HG03039 (cell line): ENCODE data around the gene DPH5.

Source experiments
- ATAC-seq: cut with Tn5 transposase; IDR thresholded peaks from one replicate; pipeline ENCODE4 v1.9.1; 2021; ENCODE audit warnings: mild to moderate bottlenecking, moderate library complexity; ENCODE audit not compliant: unreplicated experiment

The DPH5 gene

GRCh38 chr1:100943533-100943932 lies 82.1 kb downstream of the DPH5 start:
- no peak for ATAC-seq

- ATAC-seq: no peak
Observed at GRCh38 chr1:100942304-100943046, 83.1 kb downstream of the DPH5 start.

- no peak for ATAC-seq
Observed at GRCh38 chr1:100941580-100942216, 83.9 kb downstream of the DPH5 start.

- peak; percentile 49 for ATAC-seq
Observed at GRCh38 chr1:100941098-100941527, 84.5 kb downstream of the DPH5 start.
